HG03045 (cell line): ENCODE results near the gene POLR3A.
"Not testable (repeated sequence)": the region's sequence is repeated elsewhere in the genome, so short reads cannot be mapped to it uniquely, and the experiment has no call there.

ENCODE experiments used
- ATAC-seq: cut with Tn5 transposase; IDR thresholded peaks from one replicate; pipeline ENCODE4 v1.9.1; 2021; ENCODE audit warnings: mild to moderate bottlenecking, moderate library complexity; ENCODE audit not compliant: unreplicated experiment

Gene POLR3A

GRCh38 chr10:78025685-78026364, 3.5 kb downstream of the POLR3A start:
- no peak for ATAC-seq

- no peak for ATAC-seq
Measured at GRCh38 chr10:78023741-78024140, 5.6 kb downstream of the POLR3A start.

DNA sequence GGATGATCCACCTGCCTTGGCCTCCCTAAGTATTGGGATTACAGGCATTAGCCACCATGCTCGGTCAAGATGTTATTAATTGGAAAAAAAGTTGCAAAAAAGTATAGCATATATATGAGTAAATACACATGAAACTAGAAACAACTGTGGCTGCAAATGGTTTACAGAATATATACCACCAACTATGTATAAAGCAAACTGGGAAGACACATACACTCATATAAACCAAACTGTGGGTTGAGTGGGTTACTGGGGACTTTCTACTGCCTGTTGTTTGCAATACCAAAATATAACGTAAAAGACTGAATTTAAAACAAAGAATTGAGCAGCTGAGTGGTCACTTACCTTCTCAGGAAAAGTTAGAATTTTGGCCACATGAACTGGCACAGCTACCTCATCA, 8.1 kb downstream of the POLR3A start:
- no peak for ATAC-seq

GRCh38 chr10:78019264-78019663, 10.1 kb downstream of the POLR3A start:
- ATAC-seq: no peak

DNA sequence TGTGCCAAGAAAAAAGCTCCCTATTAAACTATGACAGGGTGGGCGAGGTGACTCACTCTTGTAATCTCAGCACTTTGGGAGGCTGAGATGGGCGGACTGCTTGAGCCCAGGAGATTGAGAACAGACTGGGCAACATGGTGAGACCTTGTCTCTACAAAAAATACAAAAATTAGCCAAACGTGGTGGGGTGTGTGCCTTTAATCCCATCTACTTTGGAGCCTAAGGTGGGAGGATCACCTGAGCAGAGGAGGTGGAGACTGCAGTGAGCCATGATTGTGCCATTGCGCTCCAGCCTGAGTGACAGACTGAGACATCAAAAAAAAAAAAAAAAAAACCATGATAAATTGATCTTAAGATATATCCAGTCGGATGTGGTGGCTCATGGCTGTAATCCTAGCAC, 11.5 kb downstream of the POLR3A start:
- ATAC-seq: no peak

GRCh38 chr10:78015546-78015945, 13.8 kb downstream of the POLR3A start:
- no peak for ATAC-seq

DNA sequence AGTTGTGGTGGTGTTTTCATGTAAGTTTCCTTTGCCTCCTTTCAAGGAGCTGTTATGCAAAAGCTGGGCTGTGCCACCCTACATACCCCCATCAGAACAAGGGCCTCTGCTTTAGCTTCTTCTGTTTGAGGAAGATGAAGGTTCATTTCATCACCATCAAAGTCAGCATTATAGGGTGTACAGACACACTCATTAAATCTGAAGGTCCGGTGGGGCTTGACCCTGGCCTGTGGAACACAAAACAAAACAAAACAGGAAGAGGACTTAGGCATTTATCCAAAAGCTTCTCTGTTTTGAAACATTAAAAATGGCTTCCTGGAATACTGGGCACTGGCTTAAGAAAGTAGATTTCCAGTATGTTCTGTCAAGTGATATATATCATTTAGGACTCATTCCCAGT, 15.8 kb downstream of the POLR3A start:
- ATAC-seq: no peak

DNA sequence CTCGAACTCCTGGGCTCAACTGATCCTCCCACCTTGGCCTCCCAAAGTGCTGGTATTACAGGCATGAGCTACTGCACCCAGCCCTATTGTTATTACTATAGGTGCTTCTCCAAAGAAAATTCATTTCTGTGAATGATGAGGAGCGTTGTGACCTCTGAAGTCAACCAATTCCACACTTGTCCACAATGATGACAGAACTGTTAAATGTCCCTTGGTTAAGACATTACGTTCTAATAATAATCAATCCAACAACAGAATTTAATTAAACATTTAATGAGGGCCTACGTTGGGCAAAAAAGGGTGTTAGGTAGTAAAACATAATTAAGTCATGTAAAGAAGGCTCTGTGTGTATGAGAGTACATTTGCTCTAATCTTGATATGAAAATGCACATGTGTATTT, 18.2 kb downstream of the POLR3A start:
- ATAC-seq: no peak

DNA sequence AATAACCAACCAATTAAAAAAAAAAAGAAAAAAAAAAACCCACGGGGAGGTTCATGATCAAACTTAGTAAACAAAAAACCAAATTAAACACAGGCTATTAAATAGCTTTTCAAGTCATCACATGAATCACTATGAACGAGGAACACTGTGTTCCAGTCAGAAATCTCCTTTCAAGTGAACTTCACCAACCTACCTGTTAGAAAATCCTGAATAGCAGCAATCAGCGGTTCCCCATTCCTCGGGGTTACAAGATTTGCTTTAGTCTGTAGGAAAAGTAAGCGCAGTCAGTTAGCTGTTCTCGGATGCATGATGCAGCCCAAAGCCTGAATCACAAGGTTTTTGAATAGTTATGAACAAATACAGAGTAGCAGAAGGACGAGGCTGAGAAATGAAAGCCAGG, 19.0 kb downstream of the POLR3A start:
- no peak for ATAC-seq

GRCh38 chr10:78009662-78010061, 19.7 kb downstream of the POLR3A start:
- no peak for ATAC-seq

DNA sequence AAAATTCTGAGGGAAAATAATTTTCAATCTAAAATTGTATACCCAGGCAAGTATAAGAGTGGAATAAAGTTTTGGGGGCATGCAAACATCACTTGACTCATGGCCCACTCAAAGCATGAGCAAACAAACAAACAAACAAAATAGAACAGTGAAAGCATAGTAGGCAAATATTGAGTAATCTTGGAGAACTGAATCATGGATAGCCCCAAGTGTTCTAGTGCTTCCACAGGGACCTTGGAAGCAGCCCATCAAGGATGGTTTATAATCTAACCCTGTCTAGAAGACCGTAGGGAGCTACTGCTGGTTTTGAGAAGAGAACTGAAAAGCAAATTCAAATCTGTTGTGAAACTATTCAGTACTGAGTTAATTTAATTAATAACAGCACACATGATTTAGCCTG, 22.1 kb downstream of the POLR3A start:
- ATAC-seq: no peak

DNA sequence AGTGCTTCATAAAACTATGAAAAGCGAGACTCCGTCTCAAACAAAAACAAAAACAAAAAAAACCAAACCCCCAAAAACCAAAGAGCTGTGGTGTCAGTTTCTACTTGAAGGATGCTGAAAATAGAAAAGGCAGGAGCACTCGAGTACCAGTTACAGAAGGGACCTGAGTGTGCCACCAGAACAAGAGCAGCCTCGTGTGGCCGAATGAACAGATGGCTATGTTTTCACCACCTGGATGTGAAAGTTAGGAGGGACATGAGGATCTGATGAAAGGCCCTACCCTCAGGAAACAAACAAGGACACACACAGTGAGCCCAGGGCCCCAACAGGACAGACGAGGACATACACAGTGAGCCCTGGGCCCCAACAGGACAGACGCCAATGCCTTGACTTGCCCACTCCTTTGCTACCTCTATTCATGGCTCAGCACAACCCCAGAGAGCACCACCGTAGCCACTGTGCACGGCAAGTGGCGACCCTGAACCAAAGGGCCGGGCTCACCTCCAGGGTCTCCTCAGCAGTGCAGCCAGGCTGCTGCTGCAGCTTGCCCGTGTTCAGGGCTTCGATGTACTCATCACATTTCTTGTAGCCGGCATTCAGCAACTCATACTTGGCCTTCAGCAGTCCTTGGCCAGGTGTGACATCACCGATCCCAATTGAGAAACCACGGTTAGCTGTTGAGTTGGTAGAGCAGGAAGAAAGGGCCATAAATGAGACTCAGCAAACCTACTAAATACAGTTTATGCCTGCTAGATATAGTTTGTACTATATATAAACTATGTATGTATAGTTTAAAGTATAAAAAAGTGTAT, 24.9 kb downstream of the POLR3A start:
- ATAC-seq: no peak

DNA sequence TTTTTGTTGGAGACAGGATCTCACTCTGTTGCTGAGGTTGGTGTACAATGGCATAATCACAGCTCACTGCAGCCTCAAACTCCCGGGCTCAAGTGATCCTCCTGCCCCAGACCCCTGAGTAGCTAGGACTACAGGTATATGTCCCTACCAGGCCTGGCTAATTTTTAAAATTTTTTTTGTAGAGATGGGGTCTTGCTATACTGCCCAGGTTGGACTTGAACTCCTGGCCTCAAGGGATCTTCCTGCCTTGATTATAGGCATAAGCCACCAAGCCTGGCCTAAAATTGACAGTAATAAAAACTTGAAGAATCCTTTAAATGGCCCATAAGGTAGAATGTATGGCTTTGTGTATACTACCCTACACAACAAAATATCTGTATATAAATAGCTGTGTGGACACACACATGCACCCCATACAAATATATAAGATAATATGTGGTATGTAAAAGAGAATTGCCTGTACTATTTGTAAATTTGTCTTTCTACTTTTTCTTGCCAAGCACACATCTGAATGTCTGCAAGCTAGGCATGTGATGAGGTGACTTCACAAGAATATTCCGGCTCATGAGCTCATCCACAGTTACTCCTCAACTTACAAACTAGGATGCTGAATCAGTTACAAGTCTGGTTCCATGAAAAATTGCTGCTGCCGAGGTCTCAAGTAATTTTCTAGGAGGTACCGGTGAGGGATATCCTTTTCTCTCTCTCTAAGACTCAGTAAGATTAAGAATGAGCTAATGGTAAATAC, 26.6 kb downstream of the POLR3A start:
- no peak for ATAC-seq

GRCh38 chr10:78000956-78001472, 28.3 kb downstream of the POLR3A start:
- ATAC-seq: no peak

GRCh38 chr10:78000206-78000605, 29.1 kb downstream of the POLR3A start:
- ATAC-seq: no peak

DNA sequence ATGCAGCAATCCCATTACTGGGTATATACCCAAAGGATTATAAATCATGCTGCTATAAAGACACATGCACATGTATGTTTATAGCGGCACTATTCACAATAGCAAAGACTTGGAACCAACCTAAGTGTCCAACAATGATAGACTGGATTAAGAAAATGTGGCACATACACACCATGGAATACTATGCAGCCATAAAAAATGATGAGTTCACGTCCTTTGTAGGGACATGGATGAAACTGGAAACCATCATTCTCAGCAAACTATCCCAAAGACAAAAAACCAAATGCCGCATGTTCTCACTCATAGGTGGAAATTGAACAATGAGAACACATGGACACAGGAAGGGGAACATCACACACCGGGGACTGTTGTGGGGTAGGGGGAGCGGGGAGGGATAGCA, 30.5 kb downstream of the POLR3A start:
- ATAC-seq: not testable (repeated sequence)

DNA sequence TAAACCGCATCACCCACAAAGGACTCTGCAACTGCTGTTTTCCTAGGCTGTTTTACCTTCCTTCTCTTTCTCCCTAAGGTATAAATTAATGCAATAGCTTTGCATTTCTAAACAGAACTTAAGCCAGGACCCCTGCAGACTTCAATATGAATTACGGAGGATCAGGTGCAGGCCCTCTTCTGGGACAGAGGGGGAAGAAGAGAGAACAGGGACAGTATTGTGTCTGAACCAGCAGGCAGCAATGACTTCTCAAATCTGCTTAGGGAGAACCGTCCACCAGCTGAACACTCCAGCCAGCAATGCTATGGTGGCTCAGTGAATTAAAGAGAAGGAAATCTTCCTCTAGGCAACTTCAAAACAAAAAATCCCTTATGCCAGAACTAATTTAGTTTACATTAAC, 35.7 kb downstream of the POLR3A start:
- no peak for ATAC-seq

DNA sequence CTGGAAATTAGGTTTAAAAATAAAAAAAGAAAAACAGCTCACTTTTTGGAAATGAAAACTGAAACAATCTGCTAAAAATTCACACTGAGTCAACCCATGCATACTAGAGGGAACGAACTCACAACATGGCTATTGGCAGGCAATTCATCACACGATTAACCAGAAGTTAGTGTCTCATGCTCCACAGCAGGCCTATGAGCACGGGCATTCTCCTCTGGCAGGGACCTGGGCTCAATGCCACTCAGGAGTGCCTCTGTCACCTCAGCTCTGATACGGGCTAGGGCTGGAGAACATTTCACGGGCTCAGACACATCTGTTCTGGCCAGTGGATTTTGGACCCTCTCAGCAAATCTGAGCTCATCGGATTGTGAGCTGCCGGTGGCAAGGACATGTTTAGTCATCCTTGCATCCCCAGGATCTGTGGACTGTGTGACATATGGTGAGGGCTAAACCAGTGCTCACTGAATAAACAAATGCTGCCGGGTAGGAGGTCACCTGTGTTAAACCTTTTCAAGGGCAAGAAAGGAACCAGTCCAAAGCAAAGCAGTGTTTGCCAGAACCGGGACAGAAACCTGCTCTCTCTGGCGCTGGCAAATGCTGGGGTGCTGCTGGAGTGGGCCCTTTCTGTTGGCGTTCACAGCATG, 40.1 kb downstream of the POLR3A start:
- no peak for ATAC-seq

DNA sequence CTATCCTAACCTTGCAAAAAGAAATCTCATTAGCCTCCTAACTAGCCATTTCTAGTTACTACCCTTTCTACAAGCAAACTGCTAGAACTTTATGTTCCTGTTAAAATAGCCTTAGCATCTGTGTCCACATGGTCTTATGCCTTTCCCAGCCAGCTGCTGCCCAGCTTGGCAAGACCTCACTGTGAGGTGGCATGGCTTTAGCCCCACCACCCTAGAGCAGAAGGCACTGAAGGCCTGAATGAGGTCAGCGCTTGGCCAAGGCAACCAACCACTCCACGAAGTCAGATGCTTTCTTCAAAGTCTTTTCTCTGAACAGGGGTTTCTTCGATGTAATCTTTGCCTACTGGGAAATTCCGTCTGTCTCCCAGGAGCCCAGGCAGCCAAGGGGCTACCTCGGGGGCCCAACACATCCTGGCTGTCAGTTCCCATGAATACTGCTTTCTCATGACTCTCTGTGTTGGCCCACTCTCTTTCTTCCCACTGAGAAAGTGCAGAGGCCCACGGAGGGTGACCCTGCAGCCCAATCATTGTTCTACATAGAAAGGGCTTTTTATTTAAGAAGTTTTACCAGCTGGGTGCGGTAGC, 41.6 kb downstream of the POLR3A start:
- ATAC-seq: no peak

- no peak for ATAC-seq
Measured at GRCh38 chr10:77984986-77985385, 44.3 kb downstream of the POLR3A start.
